GM19328 (cell line): ENCODE results near the gene AGPAT1.
"Not testable (repeated sequence)": the region's sequence is repeated elsewhere in the genome, so short reads cannot be mapped to it uniquely, and the experiment has no call there.

Experiments
- ATAC-seq: cut with Tn5 transposase; IDR thresholded peaks from one replicate; pipeline ENCODE4 v1.9.1; 2021; ENCODE audit warnings: mild to moderate bottlenecking, moderate library complexity; ENCODE audit not compliant: unreplicated experiment

AGPAT1 gene

GRCh38 chr6:32151181-32151862 is 24.6 kb downstream of the AGPAT1 start:
- ATAC-seq = no peak

GRCh38 chr6:32149932-32150870 is 25.7 kb downstream of the AGPAT1 start:
- ATAC-seq = no peak

- ATAC-seq = no peak
Measured at GRCh38 chr6:32149092-32149755, 26.7 kb downstream of the AGPAT1 start.

GRCh38 chr6:32148289-32149091 is 27.4 kb downstream of the AGPAT1 start:
- no peak for ATAC-seq

- ATAC-seq = no peak
Measured at GRCh38 chr6:32147401-32148132, 28.3 kb downstream of the AGPAT1 start.

GRCh38 chr6:32146687-32147086 is 29.2 kb downstream of the AGPAT1 start:
- ATAC-seq = no peak

GRCh38 chr6:32146287-32146686 is 29.6 kb downstream of the AGPAT1 start:
- ATAC-seq = no peak

GRCh38 chr6:32144238-32144637 is 31.6 kb downstream of the AGPAT1 start:
- not testable (repeated sequence) for ATAC-seq

- no peak for ATAC-seq
Measured at GRCh38 chr6:32140420-32141046, 35.4 kb downstream of the AGPAT1 start.

GRCh38 chr6:32139590-32139989 is 36.3 kb downstream of the AGPAT1 start:
- ATAC-seq = no peak

- no peak for ATAC-seq
Measured at GRCh38 chr6:32137454-32137853, 38.4 kb downstream of the AGPAT1 start.

- no peak for ATAC-seq
Measured at GRCh38 chr6:32133786-32134185, 42.1 kb downstream of the AGPAT1 start.

GRCh38 chr6:32132110-32132509 is 43.8 kb downstream of the AGPAT1 start:
- no peak for ATAC-seq

GRCh38 chr6:32131439-32131948 is 44.4 kb downstream of the AGPAT1 start:
- ATAC-seq = no peak

GRCh38 chr6:32129297-32130088 is 46.4 kb downstream of the AGPAT1 start:
- no peak for ATAC-seq

GRCh38 chr6:32128751-32129296 is 47.1 kb downstream of the AGPAT1 start:
- no peak for ATAC-seq

- peak; percentile 80 for ATAC-seq
Measured at GRCh38 chr6:32127717-32128592, 47.9 kb downstream of the AGPAT1 start, which contains the start of gene ATF6B. Gene ATF6B (minus strand): TSS chr6:32128246. CDS start chr6:32128207, 39 bp downstream.
